Thoracic aorta (tissue), 2 donors: ENCODE data around the gene LMCD1. TPM values are rescaled to one million over a fixed set of nuclear protein-coding genes. Genes with fewer than 3 reads are reported as not detected.
A peak's percentile ranks its signal among the peaks of the same experiment; 100 is the strongest.

Source experiments
- ATAC-seq: fragments of 150-250 bp; one replicate; pipeline ENCODE4 v1.8.0; 2017; ENCODE audit warnings: low read depth; ENCODE audit not compliant: insufficient number of reproducible peaks, low FRiP score
- DNase-seq: peaks from one replicate; pipeline ENCODE4 v3.0.0-alpha.2; 2020; ENCODE audit warnings: low spot score
- H3K27ac ChIP-seq, 2 donors: fragments of 200-600 bp; sonication (generic); 1 replicate in 1 of 2; 2 replicates in 1 of 2; pipeline ENCODE4 v1.5.1; 2016; ENCODE audit warnings: mild to moderate bottlenecking in 2 of 2, moderate library complexity in 2 of 2
- H3K27me3 ChIP-seq: fragments of 200-600 bp; sonication (generic); replicated peaks from 2 replicates; pipeline ENCODE4 v1.6.0; 2016; ENCODE audit warnings: mild to moderate bottlenecking; ENCODE audit not compliant: insufficient read depth
- H3K36me3 ChIP-seq: fragments of 200-600 bp; sonication (generic); one replicate; pipeline ENCODE4 v1.5.1; 2016
- H3K4me1 ChIP-seq, 2 donors: fragments of 200-600 bp; sonication (generic); 1 replicate in 1 of 2; 2 replicates in 1 of 2; pipeline versions ENCODE4 v1.5.1 to v1.6.0; 2016; ENCODE audit warnings: low read depth in 2 of 2, mild to moderate bottlenecking in 1 of 2; ENCODE audit not compliant: control insufficient read depth in 1 of 2
- H3K4me3 ChIP-seq: fragments of 200-600 bp; sonication (generic); 2 replicates; pipeline ENCODE4 v1.5.1; 2016; ENCODE audit warnings: mild to moderate bottlenecking
- H3K9me3 ChIP-seq: fragments of 200-600 bp; sonication (generic); 2 replicates; pipeline ENCODE4 v1.5.1; 2016
- CTCF ChIP-seq: fragments of 200-600 bp; sonication (generic); IDR thresholded peaks from one replicate; pipeline ENCODE4 v1.5.1; 2019; ENCODE audit warnings: antibody characterized with exemption
- total RNA-seq, 2 donors: library from RNA; depleted of rRNA; stranded (reverse); fragments of >200 nt; gene quantifications; one replicate each; pipeline versions ENCODE4 v1.1.0 to v1.2.3, GENCODE V29; 2016

The LMCD1 gene
- 100 to 1,000 TPM; 813 to 852 TPM for total RNA-seq

- Histone ChIP-seq H3K4me3 (peak within 1 kb of the TSS; percentile 84), H3K4me1 (peaks cover 15 to 19% of the 10 kb centered on the region in 2 donors), H3K27me3 (no peaks in the 10 kb centered on the region), H3K36me3 (peaks cover 16% of the 10 kb centered on the region), H3K9me3 (no peaks in the 10 kb centered on the region), H3K27ac (peak within 1 kb of the TSS; percentile 86 to 92)
- TF ChIP-seq CTCF = peak; percentile 52
- ATAC-seq = peak; percentile 76
- peak; percentile 81 for DNase-seq
Observed at GRCh38 chr3:8501371-8502131, at the start of gene LMCD1. Gene LMCD1 (plus strand): TSS chr3:8501823. CDS start chr3:8501939, 116 bp downstream.

DNA sequence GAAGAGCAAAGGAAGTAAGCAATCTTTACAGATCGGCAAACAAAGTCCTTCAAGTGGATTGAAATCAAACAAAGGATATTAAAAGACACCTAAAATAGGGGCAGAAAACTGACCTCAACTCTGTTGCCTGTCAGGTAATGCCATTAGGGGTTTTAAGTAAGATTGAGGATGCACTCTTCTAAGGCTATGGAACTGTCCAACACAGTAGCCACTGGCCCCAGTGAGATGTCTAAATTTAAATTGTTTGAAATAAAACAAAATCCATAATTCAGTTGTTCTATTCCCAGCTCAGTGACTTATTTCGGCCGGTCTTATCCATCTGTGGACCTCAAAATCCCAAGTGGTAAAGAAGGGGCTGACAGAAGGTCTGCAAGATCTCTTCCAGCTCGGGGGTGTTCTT is 49.5 kb upstream of the LMCD1 start:
- Histone ChIP-seq H3K36me3 (no peaks in the 10 kb centered on the region), H3K27ac (peak overlapping the region; percentile 66 to 78), H3K9me3 (no peaks in the 10 kb centered on the region), H3K4me3 (no peak overlapping the region), H3K4me1 (peaks cover 17 to 64% of the 10 kb centered on the region in 2 donors), H3K27me3 (no peaks in the 10 kb centered on the region)
- no peak for TF ChIP-seq CTCF
- DNase-seq (no peak), ATAC-seq (no peak)

DNA sequence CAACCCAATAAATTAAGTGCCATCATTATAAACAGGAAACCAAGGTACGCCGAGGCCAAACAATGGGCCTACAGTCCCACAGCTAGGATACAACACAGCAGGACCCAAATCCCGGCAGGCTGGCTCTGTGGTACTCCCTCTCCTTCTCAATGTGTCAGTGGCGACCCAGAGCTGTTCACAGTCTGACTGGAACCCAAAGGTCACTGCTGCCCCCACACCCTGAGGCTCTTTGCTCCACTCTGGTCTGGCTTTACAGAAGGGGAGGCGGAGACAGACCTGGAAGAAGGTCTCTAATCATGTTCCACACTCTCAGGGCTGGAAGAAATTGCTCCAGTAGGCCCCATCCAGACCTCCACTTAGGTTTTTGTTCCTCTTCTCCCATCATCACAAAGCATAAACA is 48.5 kb upstream of the LMCD1 start:
- Histone ChIP-seq H3K4me1 (peaks cover 24 to 74% of the 10 kb centered on the region in 2 donors), H3K27ac (peak overlapping the region in 1 of 2 donors; percentile 55), H3K27me3 (no peaks in the 10 kb centered on the region), H3K9me3 (no peaks in the 10 kb centered on the region), H3K36me3 (no peaks in the 10 kb centered on the region), H3K4me3 (no peak overlapping the region)
- TF ChIP-seq CTCF = no peak
- no peak for ATAC-seq
- DNase-seq = no peak

DNA sequence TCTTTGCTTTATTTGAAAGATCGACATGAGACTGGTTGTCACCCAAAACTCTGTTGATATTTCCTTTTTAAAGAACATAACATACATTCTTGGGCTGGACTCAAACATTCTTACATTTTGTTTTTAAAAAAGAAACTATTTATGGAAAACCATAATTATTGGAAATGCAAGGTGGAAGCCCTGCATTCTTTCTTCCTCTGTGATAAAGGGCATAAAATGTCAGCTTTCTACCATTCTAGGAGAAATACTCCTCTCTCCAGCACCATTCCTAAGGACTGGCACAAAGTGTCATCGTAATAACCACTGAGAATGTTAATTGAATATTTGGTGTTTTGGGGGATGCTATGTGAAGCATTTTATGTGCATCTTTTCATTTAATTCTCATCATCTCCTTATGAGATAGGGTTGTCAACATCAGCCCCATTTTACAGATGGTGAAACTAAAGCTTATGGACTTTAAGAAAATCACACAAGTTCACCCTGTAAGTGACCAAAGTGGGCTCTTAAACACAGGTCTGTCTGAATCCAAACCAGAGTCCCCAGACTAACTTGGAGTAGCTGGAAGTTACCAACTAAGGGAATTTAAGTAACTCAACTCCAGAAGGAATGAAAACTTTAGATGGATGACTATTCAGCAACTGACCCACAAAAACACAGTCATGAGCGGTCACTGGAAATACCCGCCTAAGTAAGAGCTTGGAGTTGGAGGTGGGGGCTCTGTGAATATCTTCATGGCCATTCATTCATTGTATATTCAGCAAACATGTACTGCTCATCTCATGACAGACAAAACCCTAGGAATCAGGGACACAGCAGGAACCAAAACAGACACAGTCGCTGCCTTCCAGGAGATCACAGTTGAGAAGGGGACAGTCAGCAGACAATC is 45.9 kb upstream of the LMCD1 start:
- Histone ChIP-seq H3K27ac (peak overlapping the region; percentile 90 to 94), H3K27me3 (no peaks in the 10 kb centered on the region), H3K36me3 (no peaks in the 10 kb centered on the region), H3K9me3 (no peaks in the 10 kb centered on the region), H3K4me1 (peaks cover 31 to 98% of the 10 kb centered on the region in 2 donors), H3K4me3 (peak overlapping the region; percentile 4)
- no peak for TF ChIP-seq CTCF
- no peak for DNase-seq
- ATAC-seq = no peak

GRCh38 chr3:8456412-8456811 is 45.2 kb upstream of the LMCD1 start:
- Histone ChIP-seq H3K4me1 (peaks cover 32 to 94% of the 10 kb centered on the region in 2 donors), H3K9me3 (no peaks in the 10 kb centered on the region), H3K4me3 (no peak overlapping the region), H3K36me3 (no peaks in the 10 kb centered on the region), H3K27me3 (no peaks in the 10 kb centered on the region), H3K27ac (peak overlapping the region; percentile 90 to 94)
- DNase-seq (no peak), ATAC-seq (no peak)
- no peak for TF ChIP-seq CTCF
